Type B pancreatic cell (in vitro differentiated cells): Measurements from ENCODE around the gene MYH8. TPM values are rescaled to one million over a fixed set of nuclear protein-coding genes. Genes with fewer than 3 reads are reported as not detected.
A peak's percentile ranks its signal among the peaks of the same experiment; 100 is the strongest.

Experiments used
- DNase-seq: peaks from one replicate; pipeline ENCODE4 v3.0.0; 2021; ENCODE audit warnings: mixed read lengths; ENCODE audit not compliant: unreplicated experiment; ENCODE audit errors: extremely low spot score
- H3K27ac Mint-ChIP-seq: 2 replicates; pipeline ENCODE4 v1.8.0; 2021; ENCODE audit warnings: mild to moderate bottlenecking, mixed read lengths
- H3K27me3 Mint-ChIP-seq: 2 replicates; pipeline ENCODE4 v1.8.0; 2021; ENCODE audit warnings: mixed read lengths
- H3K36me3 Mint-ChIP-seq: 2 replicates; pipeline ENCODE4 v1.8.0; 2021; ENCODE audit warnings: mixed read lengths
- H3K4me1 Mint-ChIP-seq: one replicate; pipeline ENCODE4 v1.8.0; 2021; ENCODE audit warnings: mixed read lengths; ENCODE audit not compliant: unreplicated experiment
- H3K4me3 Mint-ChIP-seq: 2 replicates; pipeline ENCODE4 v1.8.0; 2021; ENCODE audit warnings: mild to moderate bottlenecking, mixed read lengths
- H3K9me3 Mint-ChIP-seq: 2 replicates; pipeline ENCODE4 v1.8.0; 2021; ENCODE audit warnings: mixed read lengths
- CTCF ChIP-seq: fragments of 200-600 bp; sonication (generic); conservative IDR thresholded peaks from 2 replicates; pipeline ENCODE4 v1.5.0; 2021; ENCODE audit warnings: antibody characterized with exemption, mild to moderate bottlenecking
- total RNA-seq: library from RNA; stranded (reverse); gene quantifications from 2 replicates; pipeline ENCODE4 v1.2.1, GENCODE V29; 2021; ENCODE audit warnings: low replicate concordance

MYH8 gene
- total RNA-seq, 1 donor from 2014 or later: 0.68 TPM

DNA sequence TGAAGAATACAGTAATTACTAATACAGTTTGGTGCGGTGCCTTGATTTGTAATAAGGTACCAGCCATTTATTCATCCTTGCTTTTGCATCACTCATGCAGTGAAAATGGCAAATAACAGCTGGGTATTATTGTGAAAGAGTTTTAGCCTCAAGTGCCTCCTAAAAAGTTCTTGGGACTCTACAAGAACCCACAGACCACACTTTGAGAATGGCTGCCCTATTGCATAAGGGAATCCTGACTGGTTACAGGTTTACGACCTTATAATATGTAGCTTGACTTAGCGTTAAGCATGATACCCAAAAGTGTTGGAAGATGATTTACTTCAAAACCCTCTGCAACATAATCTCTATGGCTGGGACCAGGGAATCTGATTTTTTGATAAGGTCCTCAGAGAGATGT lies 53.2 kb downstream of the MYH8 start:
- H3K4me1 Mint-ChIP-seq: no peaks in the 10 kb centered on the region
- DNase-seq: no peak
- no peak for TF ChIP-seq CTCF
- peaks cover 23% of the 10 kb centered on the region for H3K27me3 Mint-ChIP-seq
- no peaks in the 10 kb centered on the region for H3K36me3 Mint-ChIP-seq
- no peak overlapping the region for H3K4me3 Mint-ChIP-seq
- H3K9me3 Mint-ChIP-seq: no peaks in the 10 kb centered on the region
- H3K27ac Mint-ChIP-seq: no peak overlapping the region

DNA sequence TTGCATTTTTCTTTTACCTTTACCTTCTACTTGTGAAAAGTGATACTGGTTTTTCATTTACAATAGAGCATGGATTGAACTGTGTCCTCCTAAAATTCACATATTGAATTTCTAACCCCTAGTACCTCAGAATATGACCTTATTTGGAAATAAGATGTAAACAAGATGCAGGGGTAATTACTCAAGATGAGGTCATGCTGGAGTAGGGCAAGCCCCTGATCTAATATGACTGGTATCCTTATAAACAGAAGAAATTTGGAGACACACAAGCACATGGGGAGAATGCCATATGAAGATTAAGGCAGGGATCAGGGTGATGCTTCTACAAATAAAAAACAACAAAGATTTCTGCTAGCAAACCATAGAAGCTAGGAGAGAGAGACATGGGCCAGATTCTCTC lies 61.2 kb downstream of the MYH8 start:
- Mint-ChIP-seq H3K4me1 (no peaks in the 10 kb centered on the region), H3K9me3 (no peaks in the 10 kb centered on the region), H3K4me3 (no peak overlapping the region), H3K27ac (no peak overlapping the region), H3K36me3 (no peaks in the 10 kb centered on the region), H3K27me3 (peaks cover 5% of the 10 kb centered on the region)
- TF ChIP-seq CTCF: no peak
- no peak for DNase-seq

DNA sequence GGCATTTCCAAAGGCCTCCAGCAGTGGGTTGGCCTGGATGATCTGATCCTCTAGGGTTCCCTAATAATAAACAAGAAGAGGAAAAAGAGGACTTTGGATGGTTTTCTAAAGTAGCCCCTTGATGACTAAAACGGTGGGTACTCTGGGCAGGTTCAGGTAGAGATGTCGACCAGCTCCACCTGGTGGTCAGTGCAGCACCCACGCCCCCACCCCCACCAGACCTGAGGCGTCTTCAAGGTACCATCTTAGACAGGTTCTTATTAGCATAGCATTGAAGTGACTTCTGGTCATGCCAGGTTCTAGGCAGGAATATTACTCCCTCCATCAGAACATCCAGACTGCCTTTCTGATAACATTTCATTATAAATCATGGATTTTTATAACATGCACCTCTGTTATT lies 64.0 kb downstream of the MYH8 start:
- no peaks in the 10 kb centered on the region for H3K36me3 Mint-ChIP-seq
- no peak overlapping the region for H3K27ac Mint-ChIP-seq
- DNase-seq: no peak
- H3K4me1 Mint-ChIP-seq: no peaks in the 10 kb centered on the region
- no peak overlapping the region for H3K4me3 Mint-ChIP-seq
- TF ChIP-seq CTCF: peak; percentile 58
- H3K9me3 Mint-ChIP-seq: no peaks in the 10 kb centered on the region
- H3K27me3 Mint-ChIP-seq: peaks cover 4% of the 10 kb centered on the region

- H3K27ac Mint-ChIP-seq: no peak overlapping the region
- TF ChIP-seq CTCF: no peak
- H3K9me3 Mint-ChIP-seq: no peaks in the 10 kb centered on the region
- H3K27me3 Mint-ChIP-seq: peaks cover 4% of the 10 kb centered on the region
- no peaks in the 10 kb centered on the region for H3K4me1 Mint-ChIP-seq
- DNase-seq: no peak
- no peak overlapping the region for H3K4me3 Mint-ChIP-seq
- H3K36me3 Mint-ChIP-seq: no peaks in the 10 kb centered on the region
Measured at GRCh38 chr17:10354651-10355050, 67.1 kb downstream of the MYH8 start.

- peaks cover 4% of the 10 kb centered on the region for H3K27me3 Mint-ChIP-seq
- H3K36me3 Mint-ChIP-seq: no peaks in the 10 kb centered on the region
Measured at GRCh38 chr17:10352893-10353292, 68.9 kb downstream of the MYH8 start.

More at GRCh38 chr17:10352893-10353292, 68.9 kb downstream of the MYH8 start:
- Mint-ChIP-seq H3K4me1 (no peaks in the 10 kb centered on the region), H3K27ac (no peak overlapping the region), H3K4me3 (no peak overlapping the region), H3K9me3 (no peaks in the 10 kb centered on the region)
- no peak for TF ChIP-seq CTCF
- DNase-seq: no peak
